Measurements from ENCODE around the gene ALPG. TPM values are rescaled to one million over a fixed set of nuclear protein-coding genes. Genes with fewer than 3 reads are reported as not detected.
"Not testable (repeated sequence)": the region's sequence is repeated elsewhere in the genome, so short reads cannot be mapped to it uniquely, and the experiment has no call there.

The ALPG gene
- total RNA-seq, 2 experiments from 2014 or later = not detected

DNA sequence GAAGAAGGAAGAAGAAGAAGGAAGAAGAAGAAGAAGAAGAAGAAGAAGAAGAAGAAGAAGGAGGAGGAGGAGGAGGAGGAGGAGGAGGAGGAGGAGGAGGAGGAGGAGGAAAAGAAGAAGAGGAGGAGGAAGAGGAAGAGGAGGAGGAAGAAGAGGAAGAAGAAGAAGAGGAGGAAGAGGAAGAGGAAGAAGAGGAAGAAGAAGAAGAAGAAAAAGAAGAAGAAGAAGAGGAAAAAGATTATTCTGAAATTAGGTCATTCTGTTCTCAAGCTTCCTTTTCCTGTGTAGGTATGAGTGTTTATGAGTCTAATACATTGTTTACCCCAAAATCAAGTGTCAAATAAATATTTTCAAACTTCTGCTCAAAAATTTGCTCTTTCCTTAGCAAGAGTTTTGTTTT is 21.6 kb upstream of the ALPG start:
- H3K27ac Mint-ChIP-seq, H3K36me3 Mint-ChIP-seq, H3K9me3 Mint-ChIP-seq, H3K4me3 Mint-ChIP-seq, DNase-seq, H3K4me1 Mint-ChIP-seq: not testable (repeated sequence)
- peaks cover 55% of the 10 kb centered on the region for H3K27me3 Mint-ChIP-seq

DNA sequence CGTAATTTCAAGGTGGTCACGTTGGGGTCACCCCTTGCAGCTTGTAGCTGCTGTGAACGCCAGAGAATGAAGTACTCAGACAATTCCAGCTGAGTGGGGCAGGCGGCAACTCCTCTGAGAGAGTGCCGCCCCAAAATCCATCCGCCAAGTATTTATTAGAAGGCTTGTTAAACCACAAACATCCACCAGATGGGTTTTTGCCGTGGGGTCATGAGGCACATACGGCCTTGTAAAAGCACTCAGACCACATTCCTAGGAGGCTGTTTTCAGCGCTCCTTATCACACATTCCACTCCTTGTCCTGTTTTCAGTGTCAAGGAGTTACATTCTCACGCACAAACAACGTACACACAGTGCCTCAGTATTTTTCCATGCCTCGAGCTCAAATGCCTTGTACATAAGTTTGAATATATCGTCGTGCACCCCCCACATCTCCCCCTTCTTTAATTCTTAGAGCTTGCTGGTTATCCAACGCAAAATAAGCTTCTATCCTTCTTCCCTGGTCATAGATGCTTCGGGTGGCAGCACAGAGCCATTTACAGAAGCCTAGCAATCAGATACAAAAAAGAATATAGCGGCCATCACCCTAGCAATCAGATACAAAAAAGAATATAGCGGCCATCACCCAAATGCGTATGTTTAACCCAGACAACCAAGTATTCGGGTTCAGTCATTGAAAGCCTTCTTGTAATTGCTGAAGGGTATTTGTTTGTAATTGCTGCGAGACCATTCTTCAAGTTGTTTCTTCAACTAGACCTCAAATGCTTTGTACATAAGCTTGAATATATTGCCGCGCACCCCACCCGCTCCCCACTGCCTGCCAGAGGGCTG is 20.8 kb upstream of the ALPG start:
- H3K4me3 Mint-ChIP-seq = no peak overlapping the region
- no peaks in the 10 kb centered on the region for H3K4me1 Mint-ChIP-seq
- no peak for DNase-seq
- no peaks in the 10 kb centered on the region for H3K9me3 Mint-ChIP-seq
- peaks cover 60% of the 10 kb centered on the region for H3K27me3 Mint-ChIP-seq
- H3K27ac Mint-ChIP-seq = no peak overlapping the region
- H3K36me3 Mint-ChIP-seq = no peaks in the 10 kb centered on the region

DNA sequence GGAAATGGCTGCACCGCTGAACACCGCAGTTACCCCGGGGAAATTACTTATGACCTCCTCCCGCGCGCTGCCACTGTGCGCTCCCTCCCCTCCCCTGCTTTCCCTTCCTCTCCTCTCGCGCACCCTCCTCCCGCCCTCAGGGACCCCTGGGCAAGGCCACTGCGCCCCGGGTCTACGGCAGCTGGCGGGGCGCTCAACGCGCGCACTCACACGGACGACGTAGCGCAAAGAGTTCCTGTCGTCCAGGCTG is 20.2 kb upstream of the ALPG start:
- no peaks in the 10 kb centered on the region for H3K4me1 Mint-ChIP-seq
- DNase-seq = no peak
- H3K27ac Mint-ChIP-seq = no peak overlapping the region
- H3K9me3 Mint-ChIP-seq = no peaks in the 10 kb centered on the region
- H3K36me3 Mint-ChIP-seq = no peaks in the 10 kb centered on the region
- H3K27me3 Mint-ChIP-seq = peaks cover 63% of the 10 kb centered on the region
- H3K4me3 Mint-ChIP-seq = no peak overlapping the region

DNA sequence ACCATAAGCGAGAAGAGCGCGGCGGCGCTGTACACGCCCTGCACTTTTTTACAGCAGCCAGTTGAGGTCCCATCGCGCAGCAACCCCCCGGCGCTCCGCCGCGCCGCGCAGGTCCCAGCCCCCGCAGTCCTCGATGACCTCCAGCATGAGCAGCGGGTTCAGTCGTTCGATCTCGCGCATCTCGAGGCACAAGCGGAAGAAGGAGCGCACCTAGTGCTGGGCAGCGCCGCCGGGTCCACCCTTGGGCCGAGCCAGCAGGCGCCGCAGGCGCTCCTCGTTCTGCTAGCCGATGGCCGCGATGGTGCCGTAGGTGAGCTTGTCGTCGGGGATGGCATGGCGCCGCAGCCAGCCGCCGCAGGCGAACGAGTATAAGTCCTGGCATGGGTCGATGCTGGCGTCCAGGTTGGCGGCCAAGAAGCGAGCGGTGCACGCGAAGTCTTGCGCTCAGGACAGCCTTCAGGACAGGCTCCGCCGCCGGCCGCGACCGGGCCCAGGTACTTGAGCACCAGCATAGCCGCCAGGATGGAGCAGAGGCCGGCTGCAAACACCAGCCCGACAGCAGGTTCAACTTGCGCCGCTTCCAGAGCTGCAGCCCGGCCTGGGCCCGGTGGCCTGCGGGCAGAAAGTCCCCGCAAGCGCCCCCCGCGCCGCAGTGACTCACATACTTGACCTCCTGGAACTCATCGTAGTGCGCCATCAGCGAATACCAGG is 19.7 kb upstream of the ALPG start:
- no peak for DNase-seq
- no peaks in the 10 kb centered on the region for H3K9me3 Mint-ChIP-seq
- H3K4me1 Mint-ChIP-seq = no peaks in the 10 kb centered on the region
- peaks cover 63% of the 10 kb centered on the region for H3K27me3 Mint-ChIP-seq
- H3K36me3 Mint-ChIP-seq = no peaks in the 10 kb centered on the region
- H3K4me3 Mint-ChIP-seq = no peak overlapping the region
- H3K27ac Mint-ChIP-seq = no peak overlapping the region

DNA sequence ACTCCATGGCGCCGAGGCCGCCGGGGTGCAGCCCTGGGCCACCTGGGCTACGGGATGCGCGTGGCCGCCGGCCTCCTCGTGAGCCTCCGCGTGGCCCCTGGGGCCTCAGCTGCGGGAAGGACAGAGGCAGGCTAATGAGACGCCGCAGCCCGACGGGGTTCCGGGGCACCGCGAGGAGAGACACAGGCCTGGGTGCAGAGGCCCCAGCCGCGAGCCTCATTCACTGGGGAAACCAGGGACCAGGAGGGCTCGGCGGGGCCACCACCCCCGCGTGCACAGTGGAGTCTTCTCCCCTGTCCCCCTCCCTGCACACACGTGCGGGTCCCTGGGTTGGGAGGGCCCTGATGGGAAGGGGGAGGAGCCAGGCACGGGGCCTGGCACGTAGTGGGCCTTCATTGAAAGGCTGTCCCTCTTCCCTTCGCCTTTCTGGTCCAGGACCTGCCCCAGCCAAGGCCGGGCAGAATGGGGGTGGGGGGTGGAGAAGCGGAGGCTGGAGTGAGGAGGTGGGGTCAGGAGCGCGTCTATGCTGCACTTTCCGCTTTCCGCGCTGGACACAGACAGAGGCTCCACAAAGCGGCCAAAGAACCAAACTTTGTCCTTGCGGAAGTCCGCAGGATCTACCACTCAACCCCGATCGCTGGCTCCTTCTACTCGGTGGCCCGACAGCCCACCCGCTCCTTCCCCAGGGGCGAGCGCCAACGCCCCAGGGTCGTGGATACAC is 19.0 kb upstream of the ALPG start:
- peaks cover 59% of the 10 kb centered on the region for H3K27me3 Mint-ChIP-seq

DNA sequence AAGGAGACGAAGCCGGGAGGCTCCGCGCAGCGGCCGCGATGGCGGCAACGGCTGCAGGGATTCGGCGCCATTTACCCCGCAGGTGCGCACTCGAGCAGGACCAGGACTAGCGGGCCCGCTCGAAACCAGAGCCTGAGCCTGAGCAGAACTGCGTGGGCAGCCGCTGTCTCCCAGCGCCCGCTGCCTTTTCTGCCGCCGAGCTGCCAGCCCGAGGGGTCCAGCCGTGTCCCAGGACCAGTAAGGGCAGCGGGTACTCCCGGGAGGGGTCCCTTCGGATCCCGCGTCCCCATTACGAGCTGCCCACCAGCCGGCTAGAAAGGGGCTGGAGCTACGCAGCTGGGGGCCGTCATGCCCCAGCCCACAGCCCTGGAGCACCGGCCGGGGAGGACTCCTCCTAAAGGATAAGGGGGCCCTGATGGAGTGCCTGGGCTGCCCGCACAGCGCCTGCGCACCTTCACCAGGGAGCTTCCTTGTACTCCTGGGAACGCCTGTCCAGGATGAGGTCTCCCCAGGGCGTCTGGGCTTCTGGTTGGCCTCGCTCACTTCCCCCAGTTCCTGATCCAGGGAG is 18.2 kb upstream of the ALPG start:
- no peak overlapping the region for H3K27ac Mint-ChIP-seq
- peaks cover 54% of the 10 kb centered on the region for H3K27me3 Mint-ChIP-seq
- H3K9me3 Mint-ChIP-seq = no peaks in the 10 kb centered on the region
- no peaks in the 10 kb centered on the region for H3K36me3 Mint-ChIP-seq
- H3K4me3 Mint-ChIP-seq = no peak overlapping the region
- H3K4me1 Mint-ChIP-seq = no peaks in the 10 kb centered on the region
- no peak for DNase-seq

More for the DNA sequence above, 19.0 kb upstream of the ALPG start:
- Mint-ChIP-seq H3K27ac (no peak overlapping the region), H3K4me1 (no peaks in the 10 kb centered on the region), H3K36me3 (no peaks in the 10 kb centered on the region), H3K4me3 (no peak overlapping the region), H3K9me3 (no peaks in the 10 kb centered on the region)
- DNase-seq = no peak

DNA sequence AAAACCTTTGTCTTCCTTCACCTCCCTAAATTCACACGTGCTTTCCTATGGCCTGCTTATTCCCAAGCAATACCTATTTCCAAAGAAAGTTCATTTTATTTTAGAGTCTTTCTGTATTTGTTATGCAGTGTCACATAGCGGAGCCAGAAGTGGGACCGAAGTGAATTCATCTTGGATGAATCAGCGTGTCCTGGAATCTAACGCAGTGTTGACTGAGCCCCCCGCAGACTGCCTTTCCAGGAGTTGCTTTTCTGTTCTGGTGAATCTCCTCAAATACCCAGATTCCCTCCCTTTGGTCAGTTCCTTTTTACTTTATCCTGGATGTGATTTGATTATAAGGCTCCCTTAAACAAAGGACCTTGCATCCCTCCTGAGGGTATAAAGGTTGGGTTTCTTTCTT is 17.3 kb upstream of the ALPG start:
- no peak overlapping the region for H3K27ac Mint-ChIP-seq
- H3K27me3 Mint-ChIP-seq = peaks cover 50% of the 10 kb centered on the region
- H3K4me1 Mint-ChIP-seq = no peaks in the 10 kb centered on the region
- no peaks in the 10 kb centered on the region for H3K9me3 Mint-ChIP-seq
- H3K4me3 Mint-ChIP-seq = no peak overlapping the region
- DNase-seq = no peak
- no peaks in the 10 kb centered on the region for H3K36me3 Mint-ChIP-seq

DNA sequence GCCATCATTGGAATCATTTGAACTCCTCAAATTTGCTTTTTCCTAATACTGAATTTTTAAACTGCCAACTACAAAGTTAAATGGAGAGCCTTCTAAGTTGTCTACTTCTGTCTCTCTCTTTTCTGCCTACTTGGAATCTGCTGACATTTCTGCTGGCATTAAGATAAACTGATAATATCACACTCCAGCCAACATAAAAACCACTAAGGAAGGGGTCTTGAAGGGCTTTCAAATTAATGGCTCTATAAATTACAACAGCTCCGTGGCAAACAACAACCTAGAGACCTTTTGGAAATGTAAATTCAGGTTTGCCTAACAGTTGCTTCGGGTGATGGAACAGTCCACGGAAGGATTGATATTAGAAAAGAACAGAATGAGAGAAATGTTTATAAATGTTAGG is 16.0 kb upstream of the ALPG start:
- no peak overlapping the region for H3K4me3 Mint-ChIP-seq
- H3K36me3 Mint-ChIP-seq = no peaks in the 10 kb centered on the region
- DNase-seq = no peak
- H3K4me1 Mint-ChIP-seq = no peaks in the 10 kb centered on the region
- H3K27me3 Mint-ChIP-seq = peaks cover 41% of the 10 kb centered on the region
- H3K27ac Mint-ChIP-seq = no peak overlapping the region
- no peaks in the 10 kb centered on the region for H3K9me3 Mint-ChIP-seq

DNA sequence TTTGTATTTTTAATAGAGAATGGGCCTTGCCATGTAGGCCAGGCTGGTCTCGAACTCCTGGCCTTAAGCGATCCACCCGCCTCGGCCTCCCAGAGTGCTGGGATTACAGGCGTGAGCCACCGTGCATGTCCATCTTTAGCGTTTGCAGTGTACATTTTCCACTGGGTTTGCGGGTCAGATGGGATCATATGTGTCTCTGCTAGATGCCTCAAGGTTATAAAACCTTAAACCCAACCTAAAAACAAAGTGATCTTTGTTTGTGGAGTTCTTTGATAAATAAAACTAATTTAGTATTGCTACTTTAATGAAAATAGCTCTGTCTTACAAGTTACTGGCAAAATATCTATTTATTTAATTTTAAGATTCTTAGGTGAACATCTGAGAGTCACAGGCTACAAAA is 13.1 kb upstream of the ALPG start:
- Mint-ChIP-seq H3K27me3 (peaks cover 36% of the 10 kb centered on the region), H3K27ac (no peak overlapping the region), H3K4me3 (no peak overlapping the region), H3K9me3 (no peaks in the 10 kb centered on the region), H3K4me1 (no peaks in the 10 kb centered on the region), H3K36me3 (no peaks in the 10 kb centered on the region)
- DNase-seq = no peak

DNA sequence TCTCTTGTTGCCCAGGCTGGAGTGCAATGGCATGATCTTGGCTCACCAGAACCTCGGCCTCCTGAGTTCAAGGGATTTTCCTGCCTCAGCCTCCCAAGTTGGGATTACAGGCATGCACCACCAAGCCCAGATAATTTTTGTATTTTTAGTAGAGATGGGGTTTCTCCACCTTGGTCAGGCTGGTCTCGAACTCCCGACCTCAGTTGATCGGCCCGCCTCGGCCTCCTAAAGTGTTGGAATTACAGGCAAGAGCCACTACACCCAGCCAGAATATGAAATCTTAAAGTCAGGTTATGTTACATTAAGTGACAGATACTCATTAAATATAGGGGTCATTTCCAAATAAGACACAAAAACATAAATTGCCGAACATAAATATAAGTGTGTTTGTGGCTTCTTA is 12.2 kb upstream of the ALPG start:
- not testable (repeated sequence) for H3K4me3 Mint-ChIP-seq, H3K9me3 Mint-ChIP-seq, DNase-seq, H3K27ac Mint-ChIP-seq, H3K4me1 Mint-ChIP-seq, H3K36me3 Mint-ChIP-seq
- peaks cover 32% of the 10 kb centered on the region for H3K27me3 Mint-ChIP-seq

DNA sequence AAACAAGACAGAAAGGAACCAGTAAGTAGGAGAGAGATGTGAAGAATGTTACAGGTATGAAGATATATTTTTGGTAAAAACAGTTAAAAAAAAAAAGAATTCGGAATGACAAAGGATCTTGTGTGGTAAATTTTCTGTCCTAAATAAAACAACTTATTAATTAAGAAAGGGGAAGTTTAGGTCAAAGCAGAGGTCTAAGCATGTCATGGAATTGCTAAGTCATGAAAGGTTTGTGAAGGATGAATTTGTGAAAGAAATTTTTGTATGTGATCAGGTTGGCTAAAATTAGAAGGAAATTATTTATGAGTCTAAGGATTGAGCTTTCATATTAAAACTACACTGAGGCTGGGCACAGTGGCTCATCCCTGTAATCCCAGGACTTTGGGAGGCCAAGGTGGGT is 11.1 kb upstream of the ALPG start:
- Mint-ChIP-seq H3K27me3 (peaks cover 29% of the 10 kb centered on the region), H3K4me1 (no peaks in the 10 kb centered on the region), H3K27ac (no peak overlapping the region), H3K36me3 (no peaks in the 10 kb centered on the region), H3K4me3 (no peak overlapping the region), H3K9me3 (no peaks in the 10 kb centered on the region)
- DNase-seq = no peak

DNA sequence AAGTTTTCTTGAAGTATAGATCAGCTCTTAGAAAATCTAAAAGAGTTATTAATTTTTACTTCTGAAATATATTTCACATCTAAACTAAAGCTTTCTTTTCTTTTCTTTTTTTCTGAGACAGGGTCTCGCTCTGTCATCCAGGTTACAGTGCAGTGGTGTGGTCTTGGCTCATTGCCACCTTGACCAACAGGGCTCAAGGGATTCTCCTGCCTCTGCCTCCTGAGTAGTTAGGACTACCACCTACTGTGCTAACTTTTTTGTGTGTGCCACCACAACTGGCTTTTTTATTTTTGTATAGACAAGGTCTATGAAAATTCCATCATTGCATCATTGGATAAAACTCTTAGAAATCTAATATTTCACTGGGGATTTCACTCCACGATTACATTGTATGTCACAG is 10.0 kb upstream of the ALPG start:
- no peak for DNase-seq
- H3K27me3 Mint-ChIP-seq = peaks cover 23% of the 10 kb centered on the region
- H3K4me1 Mint-ChIP-seq = no peaks in the 10 kb centered on the region
- H3K9me3 Mint-ChIP-seq = no peaks in the 10 kb centered on the region
- H3K4me3 Mint-ChIP-seq = no peak overlapping the region
- H3K36me3 Mint-ChIP-seq = no peaks in the 10 kb centered on the region
- no peak overlapping the region for H3K27ac Mint-ChIP-seq

DNA sequence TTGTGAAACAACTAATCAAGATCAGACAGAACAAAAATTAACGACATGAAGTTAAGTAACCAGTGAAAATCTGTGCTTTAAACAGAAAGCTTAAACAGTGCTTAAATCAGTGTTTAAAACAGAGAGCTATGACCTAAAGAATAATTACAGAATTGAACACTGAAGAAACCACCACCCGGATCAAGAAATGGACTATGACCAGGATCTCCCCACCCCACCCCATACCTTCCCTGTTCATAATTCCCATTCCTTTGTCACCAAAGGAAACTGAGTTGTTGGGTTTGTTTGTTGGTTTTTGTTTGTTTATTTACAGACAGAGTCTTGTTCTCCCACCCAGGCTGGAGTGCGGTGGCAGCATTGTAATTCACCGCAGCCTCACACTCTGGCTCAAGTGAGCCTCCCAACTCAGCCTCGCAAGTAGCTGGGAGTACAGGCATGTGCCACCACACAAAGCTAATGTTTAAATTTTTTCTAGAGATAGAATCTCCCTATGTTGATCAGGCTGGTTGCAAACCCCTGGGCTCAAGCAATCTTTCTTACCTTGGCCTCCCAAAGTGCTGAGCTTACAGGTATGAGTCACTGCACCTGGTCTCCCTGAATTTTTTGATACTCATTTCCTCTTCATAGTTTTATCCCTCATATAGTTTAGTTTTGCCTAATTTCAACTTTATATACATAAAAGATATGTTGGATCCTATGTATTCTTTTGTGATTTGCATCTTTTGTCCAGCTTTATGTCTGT is 8.2 kb upstream of the ALPG start:
- no peaks in the 10 kb centered on the region for H3K36me3 Mint-ChIP-seq
- H3K4me3 Mint-ChIP-seq = no peak overlapping the region
- peaks cover 18% of the 10 kb centered on the region for H3K27me3 Mint-ChIP-seq
- DNase-seq = no peak
- H3K27ac Mint-ChIP-seq = no peak overlapping the region
- no peaks in the 10 kb centered on the region for H3K9me3 Mint-ChIP-seq
- no peaks in the 10 kb centered on the region for H3K4me1 Mint-ChIP-seq

DNA sequence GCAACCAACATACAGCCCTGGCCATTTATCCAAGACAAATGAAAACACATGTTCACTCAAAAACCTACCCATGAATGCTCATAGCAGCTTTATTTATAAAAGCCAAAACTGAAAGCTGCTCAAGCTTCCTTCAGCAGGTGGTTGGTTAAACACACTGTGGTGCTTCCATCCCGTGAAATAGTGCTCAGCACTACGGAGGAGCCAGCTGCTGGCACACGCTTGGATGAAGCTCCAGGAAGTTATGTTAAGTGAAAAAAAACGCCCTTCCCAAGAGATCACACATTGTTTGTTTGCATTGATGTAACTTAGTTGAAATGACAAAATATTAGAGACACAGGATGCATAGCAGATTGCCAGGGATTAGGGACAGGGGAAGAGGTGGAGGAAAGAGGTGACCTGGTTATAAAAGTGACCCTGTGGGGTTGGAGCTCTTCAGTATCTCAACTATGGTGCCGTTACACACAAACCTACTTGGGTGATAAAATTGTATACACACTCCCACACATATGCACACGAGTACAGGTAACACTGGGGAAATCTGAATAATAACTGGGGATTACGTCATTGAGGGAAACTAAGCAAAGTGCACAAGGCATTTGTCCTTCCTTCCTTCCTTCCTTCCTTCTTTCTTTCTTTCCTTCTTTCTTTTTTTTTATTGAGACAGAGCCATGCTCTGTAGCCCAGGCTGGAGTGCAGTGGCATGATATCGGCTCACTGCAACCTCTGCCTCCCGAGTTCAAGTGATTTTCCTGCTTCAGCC is 6.2 kb upstream of the ALPG start:
- Mint-ChIP-seq H3K36me3 (no peaks in the 10 kb centered on the region), H3K27ac (no peak overlapping the region), H3K9me3 (no peaks in the 10 kb centered on the region), H3K4me3 (no peak overlapping the region), H3K27me3 (peaks cover 15% of the 10 kb centered on the region), H3K4me1 (no peaks in the 10 kb centered on the region)
- no peak for DNase-seq
